Islet precursor cell (in vitro differentiated cells): ENCODE measurements around the gene GIPC2.
A peak's percentile ranks its signal among the peaks of the same experiment; 100 is the strongest.
"Not testable (repeated sequence)": the region's sequence is repeated elsewhere in the genome, so short reads cannot be mapped to it uniquely, and the experiment has no call there.

ENCODE experiments used
- DNase-seq: peaks from one replicate; pipeline ENCODE4 v3.0.0-alpha.2; 2018

The GIPC2 gene

DNA sequence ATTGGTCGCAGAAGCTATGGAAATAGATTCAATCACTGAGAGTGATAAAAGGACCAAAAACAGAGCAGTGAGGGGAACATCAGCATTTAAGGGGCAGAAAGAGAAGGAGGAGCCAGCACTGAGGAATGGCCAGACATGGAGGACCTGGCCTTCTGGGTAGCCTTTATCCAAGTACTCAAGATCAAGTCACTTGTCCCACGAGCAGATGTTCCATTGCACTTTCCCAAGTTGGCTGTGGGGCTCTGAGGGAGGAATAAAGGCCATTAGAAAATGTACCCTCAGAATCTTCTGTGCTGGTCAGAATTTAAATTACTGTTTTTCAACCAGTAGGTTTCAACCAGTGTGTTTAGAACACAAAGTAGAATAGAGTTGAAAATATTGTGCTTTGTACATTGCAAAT, 55.3 kb downstream of the GIPC2 start:
- DNase-seq = no peak

DNA sequence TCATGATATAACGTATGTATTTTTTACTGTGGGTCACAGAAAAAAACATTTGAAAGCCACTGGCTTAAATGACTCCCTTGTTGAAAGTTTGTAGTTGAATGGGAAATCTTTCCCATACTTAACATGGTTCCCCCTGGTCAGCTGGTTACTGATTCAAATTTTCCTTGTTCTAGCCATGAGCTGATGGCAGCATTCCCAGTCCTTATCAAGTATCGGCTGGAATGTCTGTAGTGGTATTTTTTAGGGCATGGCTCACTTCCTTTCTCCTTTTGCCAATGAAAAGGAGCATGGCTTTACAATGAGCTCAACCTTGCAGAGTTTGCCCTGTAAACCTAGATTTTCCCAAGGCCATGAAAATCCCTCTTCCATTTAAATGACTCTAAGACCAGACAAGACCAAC, 55.7 kb downstream of the GIPC2 start:
- DNase-seq = no peak

DNA sequence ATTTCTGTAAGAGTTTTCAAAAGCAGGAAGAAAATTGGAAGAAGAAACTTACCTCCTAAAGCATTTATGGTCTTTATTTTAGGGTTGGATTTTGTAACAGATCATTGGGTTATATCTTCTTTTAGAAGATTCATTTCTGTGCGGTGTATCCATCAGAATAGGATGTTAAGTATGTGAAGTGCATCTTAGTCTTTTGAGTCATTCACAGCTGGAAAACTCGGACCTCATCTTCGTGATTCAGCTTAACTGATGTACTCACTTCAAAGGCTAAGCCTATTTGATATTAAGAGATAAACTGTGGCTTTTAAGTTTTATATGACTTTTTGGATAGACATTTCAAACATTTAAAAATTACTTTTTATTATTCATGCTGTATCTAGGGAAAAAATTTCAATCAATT, 56.3 kb downstream of the GIPC2 start:
- no peak for DNase-seq

DNA sequence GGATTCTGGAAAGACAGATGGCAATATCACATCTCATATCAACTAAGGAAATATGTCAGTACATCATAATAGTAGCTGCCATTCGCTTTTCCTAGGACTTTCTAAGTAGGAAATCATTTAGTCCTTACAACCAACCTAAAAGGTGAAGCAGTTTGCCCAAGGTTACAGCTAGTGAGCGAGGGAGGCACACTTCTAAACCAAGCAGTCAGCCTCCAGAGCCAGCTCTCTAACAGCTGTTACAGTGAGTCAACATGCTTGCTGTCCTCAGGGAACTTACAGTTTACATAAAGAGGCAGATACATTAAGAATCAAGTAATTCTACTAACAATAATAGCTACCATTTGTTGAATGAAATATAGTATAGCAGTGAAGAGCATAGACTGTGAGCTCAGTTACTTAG, 57.1 kb downstream of the GIPC2 start:
- DNase-seq = no peak

DNA sequence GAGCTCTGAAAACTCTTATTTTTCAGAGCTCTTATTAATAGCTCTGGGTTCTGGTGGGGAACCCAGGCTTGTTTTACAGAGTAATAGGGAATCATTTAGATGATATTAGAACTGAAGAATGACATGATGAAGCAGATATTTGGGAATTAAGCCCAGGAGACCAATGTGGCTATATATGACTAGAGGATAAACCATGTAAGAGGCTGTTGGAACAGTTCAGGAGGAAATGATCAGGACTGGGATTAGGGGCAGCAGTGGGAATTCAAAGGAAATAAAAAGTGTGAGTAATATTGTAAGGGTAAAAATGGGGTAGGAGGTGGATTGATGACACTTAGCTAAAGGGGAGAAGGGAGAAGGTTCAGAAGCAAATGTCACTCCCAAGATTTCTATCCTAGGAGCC, 58.6 kb downstream of the GIPC2 start:
- DNase-seq = no peak

DNA sequence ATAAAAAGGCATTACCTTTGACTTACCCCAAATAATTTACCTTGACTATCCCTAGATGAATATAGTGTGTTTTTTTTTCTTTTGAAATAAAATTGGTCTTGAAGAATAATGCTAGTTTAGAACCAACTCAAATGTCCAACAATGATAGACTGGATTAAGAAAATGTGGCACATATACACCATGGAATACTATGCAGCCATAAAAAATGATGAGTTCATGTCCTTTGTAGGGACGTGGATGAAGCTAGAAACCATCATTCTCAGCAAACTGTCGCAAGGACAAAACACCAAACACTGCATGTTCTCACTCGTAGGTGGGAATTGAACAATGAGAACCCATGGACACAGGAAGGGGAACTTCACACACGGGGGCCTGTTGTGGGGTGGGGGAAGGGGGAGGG, 63.9 kb downstream of the GIPC2 start:
- not testable (repeated sequence) for DNase-seq

DNA sequence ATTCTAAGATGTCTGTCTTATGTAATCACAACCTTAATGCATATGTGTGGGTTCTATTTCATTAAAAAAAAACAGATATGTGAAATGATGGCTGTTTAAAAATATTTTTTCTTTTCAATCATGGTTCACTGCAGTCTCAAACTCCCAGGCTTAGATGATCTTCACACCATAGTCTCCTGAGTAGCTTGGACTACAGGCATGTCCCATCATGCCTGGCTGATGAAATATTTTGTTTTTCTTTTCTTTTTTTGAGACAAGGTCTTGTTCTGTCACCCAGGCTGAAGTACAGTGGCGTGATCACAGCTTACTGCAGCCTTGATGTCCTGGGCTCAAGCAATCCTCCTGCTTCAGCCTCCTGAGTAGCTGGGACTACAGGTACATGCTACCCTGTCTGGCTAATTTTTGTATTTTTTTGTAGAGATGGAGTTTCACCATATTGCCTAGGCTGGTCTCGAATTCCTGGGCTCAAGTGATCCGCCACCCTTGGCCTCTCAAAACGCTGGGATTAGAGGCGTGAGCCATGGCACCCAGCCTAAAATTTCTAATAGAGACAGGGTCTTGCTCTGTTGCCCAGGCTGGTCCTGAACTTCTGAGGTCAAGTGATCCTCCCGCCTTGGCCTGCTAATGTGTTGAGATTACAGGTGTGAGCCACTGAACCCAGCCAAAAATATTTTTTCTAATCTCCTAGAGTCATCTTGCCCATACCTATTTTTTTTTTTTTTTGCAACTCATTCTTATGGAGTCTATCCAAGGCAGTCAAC, 67.6 kb downstream of the GIPC2 start:
- DNase-seq = no peak

DNA sequence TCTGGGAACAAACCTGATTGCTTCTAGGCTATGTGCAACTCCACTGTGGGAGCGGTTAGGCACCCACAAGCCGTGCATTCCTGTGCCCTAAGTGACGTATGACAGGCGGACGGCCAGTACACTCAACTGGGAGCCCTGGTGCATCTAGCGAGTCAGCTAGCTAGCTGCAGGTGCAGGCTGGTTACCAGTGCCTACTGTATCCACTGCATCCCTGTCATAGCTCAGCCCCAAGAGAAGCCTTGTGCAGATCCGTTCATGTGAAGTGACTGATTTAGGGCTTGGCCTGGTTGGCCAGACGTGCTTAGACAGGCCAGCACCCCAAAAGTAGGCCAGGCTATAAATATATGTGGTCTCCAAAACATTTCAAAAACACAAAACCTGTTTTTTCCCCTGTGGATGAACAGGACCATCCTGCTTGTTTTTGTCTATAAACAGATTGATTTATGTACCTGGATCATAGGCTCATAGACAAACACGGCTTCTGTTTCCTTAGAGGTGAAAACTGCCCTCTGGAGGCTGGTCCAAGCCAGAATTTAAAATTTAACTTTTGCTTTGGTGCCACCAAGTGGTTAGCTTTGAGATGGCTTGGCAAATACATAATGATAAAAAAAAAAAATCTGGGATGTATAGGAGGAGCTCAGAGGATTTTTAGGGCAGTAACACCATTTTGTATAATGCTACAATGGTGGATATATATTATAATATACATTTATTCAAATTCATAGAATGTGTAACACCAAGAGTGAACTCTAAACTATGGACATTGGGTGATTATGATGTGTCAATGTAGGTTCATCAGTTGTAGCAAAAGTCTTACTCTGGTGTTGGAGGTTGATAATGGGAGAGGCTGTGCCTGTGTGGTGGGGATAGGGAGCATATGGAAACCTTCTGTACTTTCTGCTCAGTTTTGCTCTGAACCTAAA, 68.5 kb downstream of the GIPC2 start:
- DNase-seq = peak; percentile 74

DNA sequence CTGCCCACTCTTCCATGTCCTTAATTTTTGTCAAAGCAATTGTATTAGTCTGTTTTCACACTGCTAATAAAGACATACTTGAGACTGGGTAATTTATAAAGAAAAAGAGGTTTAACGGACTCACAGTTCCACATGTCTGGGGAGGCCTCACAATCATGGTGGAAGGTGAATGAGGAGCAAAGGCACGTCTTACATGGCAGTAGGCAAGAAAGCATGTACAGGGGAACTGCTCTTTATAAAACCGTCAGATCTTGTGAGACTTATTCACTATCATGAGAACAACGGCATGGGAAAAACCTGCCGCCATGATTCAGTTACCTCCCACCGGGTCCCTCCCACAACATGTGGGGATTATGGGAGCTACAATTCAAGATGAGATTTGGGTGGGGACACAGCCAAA, 74.7 kb downstream of the GIPC2 start:
- DNase-seq = not testable (repeated sequence)

DNA sequence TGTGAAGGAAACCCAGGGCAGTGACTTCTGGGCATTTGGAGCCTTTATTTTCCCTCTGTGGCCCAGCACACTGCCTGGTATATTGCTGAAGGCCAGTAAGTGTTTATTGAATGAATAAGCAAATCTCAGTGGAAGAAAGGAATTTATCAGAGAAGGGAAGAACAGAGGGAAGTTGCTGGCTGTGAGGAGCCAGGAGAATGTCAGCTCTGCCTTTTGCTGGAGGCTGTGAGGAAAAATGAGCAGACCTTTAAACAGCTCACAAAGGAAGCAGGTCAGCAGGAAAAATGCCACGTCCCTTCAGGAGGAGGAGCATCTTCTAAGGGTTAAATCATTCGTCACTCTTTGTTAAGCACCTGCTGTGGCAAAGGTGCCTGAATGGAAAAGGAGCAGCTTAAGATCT, 75.9 kb downstream of the GIPC2 start:
- DNase-seq = no peak

DNA sequence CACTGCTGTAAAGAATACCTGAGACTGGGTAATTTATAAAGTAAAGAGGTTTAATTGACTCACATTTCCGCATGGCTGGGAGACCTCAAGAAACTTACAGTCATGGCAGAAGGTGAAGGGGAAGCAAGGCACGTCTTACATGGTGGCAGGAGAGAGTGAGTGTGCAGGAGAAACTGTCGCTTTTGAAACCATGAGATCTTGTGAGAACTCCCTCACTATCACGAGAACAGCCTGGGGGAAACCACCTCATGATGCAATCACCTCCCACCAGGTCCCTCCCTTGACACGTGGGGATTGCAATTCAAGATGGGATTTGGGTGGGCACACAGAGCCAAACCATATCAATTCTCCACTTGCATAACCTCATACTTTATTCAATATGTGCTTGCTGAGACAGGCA, 76.6 kb downstream of the GIPC2 start:
- DNase-seq = no peak

DNA sequence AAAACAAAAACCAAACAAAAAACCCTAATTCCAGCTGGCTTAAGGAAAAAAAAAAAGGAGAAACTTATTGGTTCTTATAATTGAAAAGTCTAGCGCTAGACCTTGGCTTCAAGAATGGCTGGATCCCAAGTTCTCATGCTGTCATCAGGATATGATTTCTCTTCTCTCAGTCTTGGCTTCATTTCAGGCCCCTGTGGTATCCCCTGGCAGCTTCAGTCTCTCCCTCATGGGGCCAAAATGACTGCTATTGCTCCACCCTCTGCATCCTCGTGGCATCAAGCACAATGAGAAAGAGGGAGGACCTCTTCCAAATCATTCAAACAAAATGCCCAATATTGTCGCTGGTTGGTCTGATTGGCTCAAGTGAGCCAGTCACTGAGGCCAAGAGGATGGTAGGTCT, 80.7 kb downstream of the GIPC2 start:
- DNase-seq = no peak

DNA sequence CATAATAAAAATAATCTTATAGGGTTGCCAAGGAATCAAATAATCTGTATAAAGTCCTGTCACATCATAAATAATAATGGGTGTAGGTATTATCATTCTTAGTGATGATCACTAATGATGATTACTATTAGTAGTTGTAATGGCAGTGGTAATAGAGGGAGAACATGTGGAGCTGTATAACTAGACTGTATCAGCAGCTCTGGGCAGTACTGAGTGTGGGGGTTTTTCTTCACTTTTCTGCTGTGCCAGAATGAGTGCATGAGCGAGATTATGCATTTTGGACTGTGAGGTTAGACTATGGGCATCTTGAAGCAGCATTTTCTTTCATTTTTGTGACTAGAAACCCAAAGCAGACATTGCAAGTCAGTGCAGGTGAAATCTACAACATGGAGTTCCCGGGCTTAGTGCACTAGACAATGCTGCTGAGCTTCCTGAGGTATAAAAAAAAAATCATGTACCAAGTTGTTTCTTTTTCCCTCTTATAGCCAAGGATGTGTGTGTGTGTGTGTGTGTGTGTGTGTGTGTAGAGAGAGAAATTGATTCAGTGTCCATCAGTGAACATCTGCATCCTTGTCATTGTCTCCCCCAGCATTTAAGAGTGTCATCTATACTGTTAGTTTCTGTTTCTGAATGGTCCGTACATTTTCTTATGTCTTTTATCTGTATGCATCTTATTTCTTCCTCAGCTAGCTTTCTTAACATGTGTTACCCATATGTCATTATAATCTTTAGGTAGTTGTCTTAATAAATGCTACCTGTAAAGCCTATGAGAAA, 86.6 kb downstream of the GIPC2 start:
- DNase-seq = no peak

DNA sequence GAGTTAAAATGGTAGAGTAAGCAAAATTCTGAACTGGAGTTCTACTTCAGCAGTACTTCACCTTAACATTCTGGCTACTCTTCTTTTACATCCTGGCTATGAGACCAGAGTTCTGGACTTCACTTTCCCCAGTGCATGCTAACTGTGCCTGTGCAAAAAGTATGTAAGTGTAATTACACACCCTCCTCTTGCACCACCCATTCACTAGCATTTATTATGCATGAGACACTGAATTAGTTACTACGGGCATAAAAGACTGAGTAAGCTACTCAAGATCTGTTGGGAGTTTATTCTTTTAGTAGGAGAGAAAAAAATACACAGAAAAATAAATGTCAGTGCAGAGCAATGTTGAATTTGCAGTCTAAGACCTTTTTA, 87.2 kb downstream of the GIPC2 start:
- DNase-seq = no peak

DNA sequence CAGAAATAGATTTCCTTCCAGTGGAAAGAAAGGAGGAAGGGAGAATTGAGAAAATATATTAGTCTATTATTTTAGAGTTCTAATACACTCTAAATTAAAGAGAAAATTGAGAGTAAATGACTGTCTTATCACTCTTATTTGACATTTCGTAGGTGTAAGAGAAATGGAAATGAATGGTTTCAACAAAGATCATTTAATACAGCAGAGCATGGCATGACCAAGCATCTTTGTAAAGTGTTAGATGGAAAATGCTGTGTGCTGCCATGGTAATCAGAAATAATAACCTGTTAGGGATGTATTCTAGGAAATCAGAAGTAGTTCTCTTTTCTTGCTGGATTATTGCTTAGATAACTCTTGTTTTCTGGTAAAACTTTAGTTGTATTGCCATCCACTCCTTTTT, 90.9 kb downstream of the GIPC2 start:
- DNase-seq = no peak

DNA sequence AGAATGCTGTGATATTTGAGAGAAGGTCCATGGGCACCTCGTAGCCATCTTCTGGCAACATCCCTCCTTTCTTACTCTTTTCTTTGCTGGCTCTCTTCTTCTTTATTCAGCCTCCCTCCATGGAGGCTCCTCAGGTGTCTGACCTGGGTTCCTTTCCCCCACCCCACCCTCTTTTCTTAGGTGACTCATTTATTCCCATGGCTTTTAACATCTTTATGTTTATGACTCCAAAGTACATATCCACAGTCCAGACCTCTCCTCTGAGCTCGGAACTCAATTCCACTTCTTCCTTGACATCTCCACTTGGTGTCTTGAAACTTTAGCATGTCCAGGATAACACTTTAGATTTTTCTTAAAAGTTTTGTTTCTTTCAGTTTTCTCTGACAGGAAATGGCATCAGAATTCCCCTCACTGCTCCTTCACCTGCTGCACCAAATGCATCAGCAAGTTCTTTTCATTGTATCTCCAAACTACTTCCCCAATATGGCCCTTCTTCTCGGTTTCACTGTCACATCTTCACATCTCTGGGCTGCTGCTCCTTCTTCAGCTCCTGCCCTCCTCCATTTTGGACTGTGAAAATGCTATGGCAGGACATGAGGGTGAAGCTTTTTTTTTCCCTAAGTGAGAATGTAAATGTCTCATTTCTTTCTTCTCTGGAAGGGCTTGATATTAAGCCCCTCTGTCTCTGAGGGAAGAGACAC, 95.9 kb downstream of the GIPC2 start:
- no peak for DNase-seq

DNA sequence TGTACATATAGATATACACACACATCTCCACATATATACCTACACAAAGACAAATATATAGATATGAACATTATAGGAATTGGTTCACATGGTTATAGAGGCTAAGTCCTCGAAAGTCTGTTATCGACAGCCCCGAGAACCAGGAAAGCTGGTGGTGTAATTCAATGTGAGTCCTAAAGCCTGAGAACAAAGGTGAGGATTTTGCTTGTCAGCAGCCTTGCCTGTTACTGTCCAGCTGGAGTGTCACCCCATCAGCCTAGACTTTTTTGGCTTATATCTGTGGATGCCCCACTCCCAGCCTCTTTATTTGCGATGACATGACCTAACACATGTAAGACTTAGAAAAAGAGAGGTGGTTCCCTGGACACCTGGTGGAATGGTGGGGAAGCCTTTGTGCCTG, 97.0 kb downstream of the GIPC2 start:
- DNase-seq = no peak

DNA sequence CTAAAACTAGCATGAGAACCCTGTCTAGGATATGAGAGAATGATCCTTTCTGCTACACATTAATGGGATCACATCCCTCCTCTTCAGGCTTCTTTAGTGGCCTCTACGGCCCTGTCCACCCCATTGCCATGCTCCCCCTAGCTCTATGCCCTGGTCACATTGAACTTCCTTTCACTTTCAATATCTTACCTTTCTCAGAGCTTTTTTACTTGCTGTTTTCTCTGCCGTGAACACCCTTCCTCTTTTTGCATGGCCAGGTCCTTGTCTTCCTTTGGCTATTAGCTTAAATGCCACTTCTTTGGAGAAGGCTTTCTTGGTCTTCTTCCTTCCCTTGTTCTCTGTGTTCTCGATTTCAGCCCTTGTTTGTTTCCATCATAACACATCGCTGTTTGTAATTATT, 97.4 kb downstream of the GIPC2 start:
- DNase-seq = no peak

DNA sequence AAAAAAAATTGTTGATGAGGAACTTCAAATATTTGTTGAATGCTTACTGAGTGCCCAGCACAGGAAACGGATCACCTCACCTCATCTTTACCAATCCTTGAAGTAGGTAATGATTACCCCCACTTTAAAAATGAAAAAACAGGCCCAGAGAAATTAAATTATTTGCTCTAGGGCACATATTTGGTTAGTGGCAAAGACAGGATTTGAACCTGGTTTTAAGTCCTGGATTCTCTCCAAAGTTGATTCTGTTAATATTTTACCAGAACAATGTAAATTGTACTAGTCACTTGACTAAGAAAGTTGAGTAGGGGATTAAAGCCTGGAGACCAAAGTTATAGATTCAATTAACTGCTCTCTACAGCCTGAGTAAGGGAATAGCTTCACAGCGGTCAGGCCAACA, 97.9 kb downstream of the GIPC2 start:
- DNase-seq = no peak

DNA sequence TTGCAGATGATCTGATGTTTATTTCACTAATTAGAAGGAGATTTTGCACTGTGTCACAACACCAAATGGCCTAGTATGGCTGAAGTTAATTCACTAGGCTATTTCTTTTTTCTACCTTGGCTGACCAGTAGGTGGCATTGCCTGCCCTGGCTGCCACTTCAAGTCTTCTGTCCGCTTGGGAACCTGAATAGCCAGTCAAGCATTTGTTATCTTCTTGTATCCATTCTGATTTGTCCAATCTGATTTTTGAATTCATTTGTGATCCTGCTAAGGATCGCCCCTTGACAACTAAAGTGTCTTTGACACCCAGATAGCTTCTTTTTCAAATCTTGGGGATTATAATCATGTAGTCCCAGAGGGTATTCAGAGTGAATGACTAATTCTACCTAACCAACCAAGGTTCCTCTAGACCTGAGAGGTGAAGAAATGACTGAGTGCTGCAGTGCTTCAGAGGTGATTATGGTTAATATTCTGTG, 99.4 kb downstream of the GIPC2 start:
- peak; percentile 66 for DNase-seq

DNA sequence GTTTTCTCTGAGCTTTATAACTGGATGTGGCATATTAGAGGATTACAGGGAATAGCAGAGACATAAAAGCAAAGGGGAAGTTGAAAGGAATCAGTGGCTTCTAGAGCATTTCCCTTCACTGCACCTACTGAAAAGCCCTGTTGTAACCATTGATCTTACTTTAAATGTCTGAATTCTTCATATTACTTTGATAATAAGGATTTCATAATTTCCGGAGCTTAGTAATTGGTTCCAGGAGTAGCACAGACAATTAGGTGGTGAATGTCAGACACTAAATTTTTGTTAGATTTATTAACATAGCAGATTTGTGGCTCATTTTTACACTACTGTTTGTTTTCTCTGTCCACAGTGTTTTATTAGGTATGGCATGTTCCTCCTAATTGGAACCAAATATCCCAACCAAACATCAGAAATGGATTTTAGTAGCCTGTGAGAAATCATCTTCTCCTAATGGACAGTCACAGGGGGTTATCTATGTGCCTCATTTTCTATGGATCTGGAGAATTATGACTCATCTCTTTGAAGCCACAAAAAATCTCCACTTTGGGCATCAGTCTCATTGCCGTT, 100.5 kb downstream of the GIPC2 start:
- DNase-seq = no peak

DNA sequence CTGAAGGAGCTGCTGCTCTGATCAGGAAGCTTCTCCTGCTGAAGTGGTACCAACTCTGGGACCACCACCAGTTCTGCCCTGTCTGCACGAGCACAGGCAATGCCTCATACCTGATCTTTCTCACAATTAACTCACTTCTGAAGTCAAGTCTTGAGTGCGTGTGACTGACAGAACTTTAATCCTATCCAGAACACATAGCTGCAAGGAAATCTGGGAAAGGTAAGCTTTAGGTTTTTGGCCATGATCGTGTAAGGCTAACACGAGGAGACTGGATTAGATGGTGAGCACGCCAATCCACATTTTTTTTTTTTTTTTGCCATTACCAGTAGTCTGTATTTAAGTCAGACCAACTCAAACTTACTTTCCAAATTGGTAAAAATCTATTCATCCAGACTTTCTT, 101.3 kb downstream of the GIPC2 start:
- DNase-seq = no peak
